ENCODE data around the gene BCL11B. TPM values are rescaled to one million over a fixed set of nuclear protein-coding genes. Genes with fewer than 3 reads are reported as not detected.

Gene BCL11B
- total RNA-seq, 1 donor from 2014 or later, result 0.16 TPM

DNA sequence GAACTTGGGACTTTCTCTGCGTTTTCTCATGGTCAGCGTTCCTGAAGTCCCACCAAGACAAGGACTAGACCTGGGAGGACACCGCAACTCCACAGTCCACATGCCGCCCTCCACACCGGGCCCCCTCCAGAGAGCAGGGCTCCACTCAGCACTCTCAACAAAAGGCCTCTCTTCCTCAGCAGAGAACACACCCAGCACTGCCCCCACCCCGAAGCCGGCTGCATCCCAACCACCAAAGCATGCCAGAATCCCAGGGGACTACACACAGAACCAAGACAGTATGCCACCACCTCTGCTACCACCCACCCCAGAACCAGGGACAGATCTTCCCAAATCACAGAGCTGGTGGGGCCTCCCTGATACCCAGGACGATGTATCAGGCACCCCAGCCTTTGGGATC lies 88.3 kb downstream of the BCL11B start:
- Mint-ChIP-seq H3K4me1 (ENCODE audit: unreplicated experiment) (no peaks in the 10 kb centered on the region), H3K27me3 (ENCODE audit: unreplicated experiment) (peaks cover 8% of the 10 kb centered on the region), H3K27ac (ENCODE audit: unreplicated experiment) (no peak overlapping the region), H3K4me3 (ENCODE audit: unreplicated experiment) (no peak overlapping the region), H3K36me3 (ENCODE audit: unreplicated experiment) (no peaks in the 10 kb centered on the region), H3K9me3 (ENCODE audit: unreplicated experiment) (no peaks in the 10 kb centered on the region)
- DNase-seq (ENCODE audit: extremely low spot score, unreplicated experiment), result no peak
- TF ChIP-seq, protein P1, sequence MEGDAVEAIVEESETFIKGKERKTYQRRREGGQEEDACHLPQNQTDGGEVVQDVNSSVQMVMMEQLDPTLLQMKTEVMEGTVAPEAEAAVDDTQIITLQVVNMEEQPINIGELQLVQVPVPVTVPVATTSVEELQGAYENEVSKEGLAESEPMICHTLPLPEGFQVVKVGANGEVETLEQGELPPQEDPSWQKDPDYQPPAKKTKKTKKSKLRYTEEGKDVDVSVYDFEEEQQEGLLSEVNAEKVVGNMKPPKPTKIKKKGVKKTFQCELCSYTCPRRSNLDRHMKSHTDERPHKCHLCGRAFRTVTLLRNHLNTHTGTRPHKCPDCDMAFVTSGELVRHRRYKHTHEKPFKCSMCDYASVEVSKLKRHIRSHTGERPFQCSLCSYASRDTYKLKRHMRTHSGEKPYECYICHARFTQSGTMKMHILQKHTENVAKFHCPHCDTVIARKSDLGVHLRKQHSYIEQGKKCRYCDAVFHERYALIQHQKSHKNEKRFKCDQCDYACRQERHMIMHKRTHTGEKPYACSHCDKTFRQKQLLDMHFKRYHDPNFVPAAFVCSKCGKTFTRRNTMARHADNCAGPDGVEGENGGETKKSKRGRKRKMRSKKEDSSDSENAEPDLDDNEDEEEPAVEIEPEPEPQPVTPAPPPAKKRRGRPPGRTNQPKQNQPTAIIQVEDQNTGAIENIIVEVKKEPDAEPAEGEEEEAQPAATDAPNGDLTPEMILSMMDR (IDR thresholded peaks at IDR 0.05), result no peak

DNA sequence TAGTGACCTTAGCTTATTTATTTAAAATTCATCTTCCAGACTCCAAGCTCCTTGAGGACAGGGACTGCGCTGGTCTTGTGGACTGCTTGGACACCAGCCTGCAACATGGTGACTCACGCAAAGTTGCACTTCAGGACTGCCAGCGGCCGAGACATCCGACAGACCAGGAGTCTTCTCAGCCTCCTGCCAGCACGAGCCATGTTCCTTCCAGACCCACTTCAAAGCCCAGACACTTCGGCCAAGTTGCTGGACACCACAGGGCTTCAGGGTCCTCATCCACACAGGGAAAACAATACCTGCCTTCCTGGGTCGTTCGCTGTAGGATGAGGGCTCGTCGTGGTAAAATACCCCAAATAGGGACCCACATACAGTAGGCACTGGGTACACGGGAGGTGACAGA lies 88.7 kb downstream of the BCL11B start:
- peaks cover 9% of the 10 kb centered on the region for H3K27me3 Mint-ChIP-seq (ENCODE audit: unreplicated experiment)
- H3K4me3 Mint-ChIP-seq (ENCODE audit: unreplicated experiment), result no peak overlapping the region
- H3K36me3 Mint-ChIP-seq (ENCODE audit: unreplicated experiment), result no peaks in the 10 kb centered on the region
- TF ChIP-seq, protein P1 (IDR thresholded peaks at IDR 0.05), result no peak
- no peaks in the 10 kb centered on the region for H3K9me3 Mint-ChIP-seq (ENCODE audit: unreplicated experiment)
- H3K27ac Mint-ChIP-seq (ENCODE audit: unreplicated experiment), result no peak overlapping the region
- no peaks in the 10 kb centered on the region for H3K4me1 Mint-ChIP-seq (ENCODE audit: unreplicated experiment)
- DNase-seq (ENCODE audit: extremely low spot score, unreplicated experiment), result no peak

DNA sequence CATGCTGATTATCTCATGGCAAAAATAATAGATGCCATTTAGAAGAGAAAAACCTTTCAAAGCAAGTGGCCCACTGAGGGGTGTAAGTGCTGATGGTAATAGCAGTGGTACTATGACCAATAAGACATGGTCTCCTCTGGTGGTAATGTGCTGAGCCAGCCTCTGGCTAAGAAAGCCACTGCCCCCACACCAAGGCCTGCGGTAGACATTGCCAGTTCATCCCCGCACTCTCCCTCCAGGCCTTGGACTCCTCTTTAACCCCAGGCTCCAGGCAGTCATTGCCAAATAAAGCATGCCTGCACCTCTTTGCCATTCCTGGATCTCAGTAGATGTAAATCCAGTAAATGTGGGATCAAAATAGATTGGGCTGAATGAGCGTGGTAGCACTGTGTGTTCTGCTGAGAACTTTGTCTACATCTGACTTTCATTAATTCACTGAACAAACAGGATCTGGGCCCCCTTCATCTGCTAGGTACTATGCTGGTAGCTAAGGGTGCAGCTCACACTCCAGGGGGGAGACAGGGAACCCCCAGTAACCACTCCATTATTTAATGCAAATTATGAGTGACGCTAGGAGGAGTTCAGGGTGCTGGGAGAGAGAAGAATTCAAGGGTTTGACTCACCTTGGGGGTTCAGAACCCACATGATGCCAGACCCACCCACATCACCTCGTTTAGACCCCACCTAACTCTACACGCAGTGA lies 89.3 kb downstream of the BCL11B start:
- DNase-seq (ENCODE audit: extremely low spot score, unreplicated experiment), result no peak
- TF ChIP-seq, protein P1 (IDR thresholded peaks at IDR 0.05), result no peak
- Mint-ChIP-seq H3K27ac (ENCODE audit: unreplicated experiment) (no peak overlapping the region), H3K9me3 (ENCODE audit: unreplicated experiment) (no peaks in the 10 kb centered on the region), H3K27me3 (ENCODE audit: unreplicated experiment) (peaks cover 9% of the 10 kb centered on the region), H3K4me1 (ENCODE audit: unreplicated experiment) (no peaks in the 10 kb centered on the region), H3K4me3 (ENCODE audit: unreplicated experiment) (no peak overlapping the region), H3K36me3 (ENCODE audit: unreplicated experiment) (no peaks in the 10 kb centered on the region)

DNA sequence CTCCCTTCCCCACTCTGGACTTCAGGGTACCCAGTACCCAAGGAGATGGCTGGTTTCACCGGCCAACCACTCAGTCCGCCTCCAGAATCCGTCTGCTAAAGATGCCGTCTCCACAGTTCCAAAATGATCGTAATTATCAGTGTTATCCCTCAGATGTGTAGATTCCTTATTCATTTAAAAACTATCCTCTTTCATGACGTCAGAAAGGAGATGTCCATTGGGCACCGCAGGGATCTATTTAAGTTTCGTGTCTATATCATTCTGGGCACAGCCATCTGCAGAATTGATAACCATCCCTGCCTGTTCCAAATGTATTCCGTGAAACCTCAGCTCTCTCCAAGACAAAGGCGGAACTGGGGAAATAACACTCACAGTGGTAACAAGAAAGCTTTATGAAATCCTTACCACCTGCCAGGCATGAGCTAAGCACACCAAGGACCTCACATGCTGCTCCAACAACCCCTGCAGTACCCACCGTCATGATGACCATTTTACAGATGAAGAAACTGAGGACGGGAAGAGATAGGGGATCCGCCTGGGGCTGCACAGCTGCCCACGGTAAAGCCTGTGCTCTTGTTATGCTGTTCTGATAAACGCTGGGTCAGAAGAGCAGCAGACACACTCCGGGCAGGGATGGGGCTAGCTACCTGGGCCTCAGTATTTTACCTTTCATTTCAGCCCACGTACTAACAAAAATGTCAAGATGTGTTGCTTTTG lies 90.0 kb downstream of the BCL11B start:
- H3K4me3 Mint-ChIP-seq (ENCODE audit: unreplicated experiment), result no peak overlapping the region
- H3K27me3 Mint-ChIP-seq (ENCODE audit: unreplicated experiment), result peaks cover 7% of the 10 kb centered on the region
- TF ChIP-seq, protein P1 (IDR thresholded peaks at IDR 0.05), result no peak
- no peaks in the 10 kb centered on the region for H3K9me3 Mint-ChIP-seq (ENCODE audit: unreplicated experiment)
- no peaks in the 10 kb centered on the region for H3K36me3 Mint-ChIP-seq (ENCODE audit: unreplicated experiment)
- no peak overlapping the region for H3K27ac Mint-ChIP-seq (ENCODE audit: unreplicated experiment)
- no peaks in the 10 kb centered on the region for H3K4me1 Mint-ChIP-seq (ENCODE audit: unreplicated experiment)
- DNase-seq (ENCODE audit: extremely low spot score, unreplicated experiment), result no peak

DNA sequence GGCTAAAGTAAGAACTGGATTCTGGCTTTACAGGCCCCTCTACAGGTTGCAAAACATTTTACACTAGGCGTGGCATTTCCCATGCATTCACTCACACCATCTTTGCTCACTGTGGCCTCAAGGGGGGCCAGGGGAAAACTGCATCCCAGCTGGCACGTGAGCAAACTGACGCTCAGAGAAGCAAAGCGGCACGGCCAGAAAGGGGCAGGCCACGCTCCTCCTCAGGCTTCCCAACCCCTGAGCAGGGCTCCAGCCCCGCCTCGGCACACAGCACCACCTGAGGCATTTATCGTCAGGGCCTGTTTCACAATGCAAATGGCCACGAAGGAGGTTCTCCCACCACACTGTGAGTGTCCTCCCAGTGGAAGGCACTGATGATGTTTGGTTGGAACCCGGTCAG lies 90.8 kb downstream of the BCL11B start:
- Mint-ChIP-seq H3K36me3 (ENCODE audit: unreplicated experiment) (no peaks in the 10 kb centered on the region), H3K4me1 (ENCODE audit: unreplicated experiment) (no peaks in the 10 kb centered on the region), H3K27ac (ENCODE audit: unreplicated experiment) (no peak overlapping the region), H3K4me3 (ENCODE audit: unreplicated experiment) (no peak overlapping the region), H3K27me3 (ENCODE audit: unreplicated experiment) (peaks cover 7% of the 10 kb centered on the region), H3K9me3 (ENCODE audit: unreplicated experiment) (no peaks in the 10 kb centered on the region)
- TF ChIP-seq, protein P1 (IDR thresholded peaks at IDR 0.05), result no peak
- DNase-seq (ENCODE audit: extremely low spot score, unreplicated experiment), result no peak
